NCI-H2196 treated with DMSO at 0.1 percent for 48 hours (cell line): Measurements from ENCODE around the gene CHD5.

Experiments used
- DNase-seq: peaks from one replicate; lab custom pipeline; 2025; ENCODE audit not compliant: unreplicated experiment; lab: John Stamatoyannopoulos, UW

The CHD5 gene

DNA sequence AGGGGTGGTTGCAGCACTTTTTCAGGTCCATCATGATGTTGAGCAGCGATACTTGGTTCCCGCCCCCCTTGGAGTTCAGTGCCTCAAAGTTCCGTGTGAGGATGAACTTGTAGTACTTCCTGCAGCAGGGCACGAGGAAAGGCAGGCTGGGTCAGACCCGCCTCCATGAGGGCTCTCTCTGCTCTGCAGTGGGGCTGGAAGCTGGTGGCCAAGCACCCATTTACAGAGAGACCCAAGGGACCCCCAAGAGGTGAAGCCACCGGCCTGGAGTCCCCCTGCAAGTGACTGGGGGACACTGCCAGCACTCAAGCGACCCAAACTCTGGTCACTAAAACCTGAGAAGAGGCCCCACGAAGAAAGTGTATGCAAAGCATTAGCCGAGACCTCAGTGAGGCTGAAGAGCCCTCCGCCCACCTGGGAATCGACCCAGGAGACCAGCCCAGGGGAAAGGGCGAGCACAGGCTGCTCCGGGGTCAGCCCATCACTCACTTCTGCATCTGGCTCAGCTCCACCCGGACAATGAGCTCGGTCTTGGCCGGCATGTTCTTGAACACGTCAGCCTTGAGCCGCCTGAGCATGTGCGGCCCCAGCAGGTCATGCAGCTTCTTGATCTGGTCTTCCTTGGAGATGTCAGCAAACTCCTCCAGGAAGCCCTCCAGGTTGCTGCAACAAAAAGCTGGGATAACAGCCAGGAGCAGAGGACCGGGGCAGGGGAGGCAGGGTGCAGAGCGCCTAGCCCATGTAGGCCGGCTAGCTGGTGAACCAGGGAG lies 45.2 kb downstream of the CHD5 start:
- no peak for DNase-seq

DNA sequence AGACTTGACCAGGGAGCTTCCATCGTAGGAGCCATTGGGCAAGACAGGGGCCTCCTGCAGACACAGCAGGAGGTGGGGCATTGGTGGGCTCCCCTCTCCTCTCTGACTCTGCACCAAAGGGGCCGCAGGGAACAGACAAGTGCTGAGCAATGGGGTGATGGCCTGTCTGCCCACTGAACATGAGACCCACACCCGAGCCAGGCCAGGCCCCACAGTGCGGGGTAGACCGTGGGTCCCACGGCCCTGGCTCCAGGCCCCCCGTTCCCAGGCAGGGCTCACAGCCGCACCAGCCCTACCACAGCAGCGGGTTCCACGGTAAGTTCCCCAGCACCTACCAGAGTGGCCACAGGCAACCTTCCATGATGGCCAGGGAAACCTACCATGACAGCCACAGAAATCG lies 45.9 kb downstream of the CHD5 start:
- no peak for DNase-seq

DNA sequence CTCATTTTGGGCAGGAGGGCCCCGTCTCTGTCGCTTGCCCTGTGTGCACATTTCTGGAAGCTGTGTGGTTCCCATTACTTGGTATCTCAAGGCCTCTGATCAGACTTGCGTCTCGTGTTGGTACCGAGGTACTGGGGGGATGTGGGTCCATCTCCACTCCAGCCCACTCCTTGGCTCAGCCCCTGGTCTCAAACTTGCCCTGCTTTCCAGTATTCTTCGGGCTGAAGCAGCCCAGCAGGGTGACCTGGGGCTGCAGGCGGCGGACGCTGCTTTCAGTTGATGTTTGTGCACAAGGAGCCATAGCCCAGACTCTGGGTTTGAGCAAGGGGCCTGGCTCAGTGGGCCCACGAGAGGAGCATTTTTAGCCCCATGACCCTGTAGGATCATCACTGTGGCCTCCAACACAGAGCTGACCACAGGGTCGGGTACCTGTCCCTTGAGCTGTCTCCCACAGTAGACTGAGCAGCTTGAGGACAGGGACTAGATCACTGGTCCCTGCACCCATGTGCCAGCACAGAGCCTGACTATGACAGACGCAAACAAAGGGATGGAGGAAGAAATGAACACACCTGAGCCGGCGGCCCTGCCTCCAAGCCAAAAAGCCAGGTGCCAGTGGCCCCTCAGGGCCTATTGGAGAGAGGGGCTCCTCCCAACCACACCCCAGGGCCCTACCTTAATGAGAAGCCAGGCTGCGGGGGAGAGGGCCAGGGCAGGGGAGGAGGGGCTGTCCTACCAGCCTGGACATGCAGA lies 46.8 kb downstream of the CHD5 start:
- DNase-seq, result no peak

DNA sequence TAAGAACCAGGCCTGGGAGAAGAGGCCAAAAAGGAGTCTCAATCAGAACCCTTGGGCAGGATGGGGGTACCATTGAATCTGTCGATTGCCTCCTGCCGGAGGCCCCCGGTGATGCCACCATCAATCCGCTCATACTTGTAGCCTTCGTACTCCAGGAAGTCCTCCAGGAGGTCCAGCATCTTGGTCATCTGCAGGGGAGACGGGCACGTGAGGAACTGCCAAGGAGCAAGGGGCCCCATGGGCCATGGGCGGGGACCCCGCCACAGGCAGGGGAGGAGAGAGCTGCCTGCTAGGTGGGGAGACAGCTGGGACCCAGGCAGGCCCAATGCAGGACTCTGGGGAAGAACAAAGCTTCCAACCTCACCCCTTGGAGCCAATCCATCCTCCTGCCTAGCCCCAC lies 48.6 kb downstream of the CHD5 start:
- no peak for DNase-seq

DNA sequence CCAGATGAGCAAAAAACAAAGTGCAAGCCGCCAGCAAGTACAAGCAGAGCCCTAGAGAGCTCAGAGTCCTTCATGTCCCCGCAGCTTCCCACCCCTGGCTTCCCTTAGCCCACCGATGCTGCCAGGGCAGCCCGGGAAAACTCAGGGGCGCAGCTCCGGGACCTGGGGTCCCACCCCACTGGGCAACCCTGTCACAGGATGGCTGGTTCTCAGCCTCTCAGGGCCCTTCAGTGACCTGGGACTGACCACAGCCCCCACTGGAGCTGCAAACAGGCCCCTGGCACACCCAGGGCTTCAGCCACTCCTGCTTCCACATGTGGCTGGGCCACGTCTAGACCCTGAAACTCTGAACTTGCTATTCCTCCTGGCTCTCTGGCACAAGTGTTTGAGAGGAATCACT lies 49.5 kb downstream of the CHD5 start:
- no peak for DNase-seq

DNA sequence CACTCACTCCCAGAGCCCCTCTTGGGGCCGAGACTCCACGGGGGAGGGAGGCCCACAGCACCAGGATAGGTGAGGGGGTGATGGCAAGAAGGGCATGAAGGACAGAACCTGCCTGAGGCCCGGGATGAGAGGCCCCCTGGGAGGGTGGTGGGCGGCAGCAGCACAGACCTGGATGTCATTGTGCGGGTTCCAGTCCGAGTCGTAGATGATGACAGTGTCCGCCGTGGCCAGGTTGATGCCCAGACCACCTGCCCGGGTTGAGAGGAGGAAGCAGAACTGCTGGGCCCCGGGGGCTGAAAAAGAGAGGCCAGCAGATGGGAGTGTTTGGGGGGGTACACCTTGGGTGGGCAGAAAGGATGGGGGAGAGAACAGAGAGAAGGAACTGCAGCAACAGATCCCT lies 50.1 kb downstream of the CHD5 start:
- DNase-seq, result no peak

DNA sequence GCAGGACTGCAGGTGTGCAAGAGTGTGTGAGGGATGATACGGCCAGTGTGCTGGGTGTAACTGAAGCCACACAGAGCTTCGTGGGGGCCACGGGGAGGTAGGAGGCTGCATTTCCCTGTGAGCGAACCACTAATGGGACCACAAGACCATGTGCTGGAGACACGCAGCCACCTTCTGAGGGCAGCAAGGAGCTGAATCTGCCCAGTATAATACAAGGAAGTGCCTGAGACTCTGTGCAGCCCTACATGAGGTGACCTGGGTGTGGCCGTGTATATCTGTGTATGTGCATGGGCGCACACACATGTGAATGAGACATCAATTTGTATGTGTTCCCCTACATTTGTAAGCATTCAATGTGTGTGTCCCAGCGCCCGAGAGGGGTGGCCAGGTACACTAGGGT lies 50.8 kb downstream of the CHD5 start:
- DNase-seq, result no peak

DNA sequence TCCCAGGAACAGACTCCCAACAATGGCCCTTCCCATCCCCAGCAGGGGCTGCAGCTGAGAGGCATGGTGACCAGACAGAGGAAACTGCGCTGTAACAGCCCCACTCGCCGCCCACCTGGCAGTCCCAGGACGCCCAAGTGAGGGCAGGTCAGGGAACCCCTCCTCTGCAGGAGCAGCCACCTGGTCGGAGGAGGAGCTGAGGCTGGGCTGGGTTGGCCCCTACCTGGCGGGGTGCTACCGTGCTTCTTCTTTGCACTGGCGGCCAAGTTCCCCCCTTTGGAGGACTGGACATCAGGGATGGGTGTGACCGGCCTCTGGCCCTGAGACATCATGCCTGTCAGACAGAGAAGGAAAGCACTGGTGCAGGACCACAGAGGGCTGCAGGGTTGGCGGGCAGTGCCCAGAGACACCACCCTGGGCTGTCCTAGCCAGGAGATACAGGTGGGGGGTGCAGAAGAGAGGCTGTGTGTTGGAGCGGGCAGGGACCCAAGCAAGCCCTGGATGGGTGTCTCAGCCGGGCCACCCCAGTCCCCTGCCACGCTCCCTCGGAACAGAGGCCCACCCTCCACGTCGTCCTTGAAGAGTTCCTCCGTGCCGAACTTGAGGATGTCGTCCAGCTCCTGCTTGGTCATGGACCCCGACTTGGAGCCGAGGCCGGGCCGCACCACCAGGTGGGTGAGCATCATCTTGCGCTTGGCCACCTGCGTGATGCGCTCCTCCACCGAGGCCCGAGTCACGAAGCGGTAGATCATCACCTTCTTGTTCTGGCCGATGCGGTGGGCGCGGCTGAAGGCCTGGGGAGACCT lies 51.6 kb downstream of the CHD5 start:
- no peak for DNase-seq

DNA sequence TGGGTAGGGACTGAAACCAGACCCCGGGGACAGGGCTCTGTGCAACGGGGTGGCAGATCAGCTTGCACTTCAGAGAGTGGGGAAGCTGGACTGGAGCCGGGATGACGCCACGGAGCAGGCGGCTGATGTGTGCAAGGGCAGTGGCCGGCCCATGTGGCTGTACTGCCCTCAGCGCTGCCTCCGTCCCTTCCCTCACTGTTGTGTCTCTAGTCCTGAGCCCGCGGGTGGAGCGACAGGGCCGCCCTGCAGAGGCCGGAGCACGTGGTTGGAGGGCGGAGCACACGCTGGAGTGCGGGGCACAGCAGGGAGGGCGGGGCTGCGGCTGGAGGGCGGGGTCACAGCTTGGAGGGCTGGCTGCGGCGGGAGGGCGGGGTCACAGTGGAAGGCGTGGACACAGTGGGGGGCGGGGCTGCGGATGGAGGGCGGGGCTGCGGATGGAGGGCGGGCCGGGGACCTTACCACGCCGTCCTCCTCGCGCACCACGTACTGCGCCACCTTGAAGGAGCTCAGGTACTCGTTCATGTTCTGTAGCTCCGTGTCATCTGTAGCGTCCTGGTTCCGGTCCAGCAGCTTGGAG lies 52.4 kb downstream of the CHD5 start:
- DNase-seq, result peak; percentile 57

DNA sequence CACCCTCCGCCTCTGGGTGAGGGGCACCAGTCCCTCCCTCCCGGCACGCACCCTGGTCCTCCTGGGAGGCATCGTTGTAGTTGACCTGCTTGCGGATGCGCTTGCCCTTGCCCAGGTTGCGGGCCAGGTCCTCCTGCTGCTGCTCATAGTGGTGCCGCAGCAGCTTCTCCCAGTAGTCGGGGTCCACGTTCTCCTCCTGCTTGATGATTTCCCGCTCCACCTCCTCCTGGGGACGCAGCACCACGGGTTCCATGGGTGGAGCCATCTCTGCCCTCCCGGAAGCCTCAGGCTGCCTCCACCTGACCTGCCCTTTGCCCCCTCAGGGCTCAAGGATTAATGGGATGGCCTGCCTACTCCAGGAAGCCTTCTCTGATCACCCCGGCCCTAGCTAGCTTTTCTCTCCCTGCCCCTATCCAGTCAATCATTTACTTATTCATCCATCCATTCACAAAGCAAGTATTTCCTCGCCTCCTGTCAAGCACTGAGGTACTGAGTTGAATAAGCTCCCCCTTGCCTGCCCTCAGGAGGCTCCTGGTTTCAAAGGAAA lies 53.5 kb downstream of the CHD5 start:
- no peak for DNase-seq

DNA sequence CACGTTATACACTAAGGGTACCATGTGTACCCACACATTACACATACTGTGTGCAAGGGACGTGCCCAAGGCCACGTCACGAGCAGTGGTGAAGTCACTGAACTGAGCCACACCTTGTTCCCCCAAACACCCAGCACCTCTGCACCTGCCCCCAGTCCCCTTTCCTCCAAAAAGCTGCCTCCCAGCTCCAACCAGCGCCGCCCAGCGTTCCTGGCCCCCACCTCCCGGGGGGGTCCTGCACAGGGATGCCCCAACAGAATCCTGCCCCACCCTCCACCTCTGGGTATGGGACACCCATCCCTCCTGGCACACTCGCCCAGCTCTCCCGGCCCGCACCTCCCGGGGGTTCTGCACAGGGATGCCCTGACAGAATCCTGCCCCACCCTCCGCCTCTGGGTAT lies 54.1 kb downstream of the CHD5 start:
- DNase-seq, result no peak

DNA sequence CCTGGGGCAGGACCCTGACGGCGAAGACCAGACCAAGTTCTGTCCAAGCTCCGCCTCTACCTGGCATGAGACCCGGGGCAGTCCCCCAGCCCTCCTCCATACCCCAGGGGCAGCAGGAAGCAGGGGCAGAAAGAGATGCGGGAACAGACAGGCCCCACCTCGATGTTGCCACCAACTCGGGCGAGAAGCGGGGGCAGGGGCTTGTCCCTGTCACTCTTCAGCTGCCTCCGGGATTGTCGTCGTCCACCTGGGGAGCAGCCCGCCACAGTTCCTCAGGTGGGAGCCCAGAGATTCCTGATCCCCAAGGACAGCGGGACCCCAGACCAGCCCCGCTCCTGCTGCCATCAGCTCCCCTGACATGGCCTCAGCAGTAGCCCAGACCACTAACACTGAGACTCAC lies 54.8 kb downstream of the CHD5 start:
- DNase-seq, result no peak

DNA sequence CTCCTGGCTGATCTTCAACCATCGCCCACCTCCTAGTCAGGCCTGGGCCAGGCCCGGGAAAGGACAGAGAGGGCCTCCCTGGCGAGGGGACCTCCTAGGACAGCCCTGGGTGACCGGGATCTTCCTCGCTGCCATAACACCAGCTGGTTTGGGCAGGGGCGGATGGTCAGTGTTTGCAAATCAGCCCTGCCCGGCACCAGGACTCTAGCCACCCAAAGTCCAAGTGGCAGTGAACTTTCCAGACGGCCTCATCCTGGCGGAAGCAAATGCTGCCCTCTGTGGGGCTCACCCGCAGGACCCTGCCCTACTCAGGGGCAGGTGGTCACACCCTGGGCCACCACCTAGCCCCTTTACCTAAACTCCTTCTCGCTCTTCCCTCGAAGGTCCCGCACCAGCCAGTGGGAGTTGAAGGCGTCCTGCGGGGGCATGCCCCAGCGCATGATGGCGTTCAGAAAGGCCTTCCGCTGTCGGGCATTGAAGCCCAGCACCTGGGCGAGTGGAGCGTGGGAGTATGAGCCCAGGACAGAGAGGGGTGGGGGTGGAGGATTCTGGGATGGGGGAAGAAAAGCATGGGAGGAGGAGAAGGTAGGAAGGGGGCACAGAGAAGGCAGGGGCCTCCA lies 55.3 kb downstream of the CHD5 start:
- DNase-seq, result no peak

DNA sequence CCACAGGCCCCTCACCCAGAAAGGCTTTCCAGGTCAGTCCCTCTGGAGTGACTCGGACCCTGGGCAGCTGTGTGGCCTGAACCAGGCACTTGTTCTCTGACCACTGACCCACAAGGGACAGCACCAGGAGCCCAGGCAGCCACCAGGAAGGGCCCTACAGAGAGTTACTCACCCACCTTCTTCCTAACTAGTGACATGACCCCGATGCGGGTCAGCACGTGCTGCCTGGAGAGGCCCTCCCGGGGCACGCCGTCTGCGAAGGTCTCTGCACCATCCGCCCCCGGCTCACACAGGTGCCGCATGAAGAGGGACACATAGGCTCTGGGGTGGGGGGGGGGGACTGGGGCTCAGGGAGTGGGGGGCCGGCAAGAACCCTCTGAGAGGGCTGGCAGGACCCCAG lies 55.8 kb downstream of the CHD5 start:
- no peak for DNase-seq

DNA sequence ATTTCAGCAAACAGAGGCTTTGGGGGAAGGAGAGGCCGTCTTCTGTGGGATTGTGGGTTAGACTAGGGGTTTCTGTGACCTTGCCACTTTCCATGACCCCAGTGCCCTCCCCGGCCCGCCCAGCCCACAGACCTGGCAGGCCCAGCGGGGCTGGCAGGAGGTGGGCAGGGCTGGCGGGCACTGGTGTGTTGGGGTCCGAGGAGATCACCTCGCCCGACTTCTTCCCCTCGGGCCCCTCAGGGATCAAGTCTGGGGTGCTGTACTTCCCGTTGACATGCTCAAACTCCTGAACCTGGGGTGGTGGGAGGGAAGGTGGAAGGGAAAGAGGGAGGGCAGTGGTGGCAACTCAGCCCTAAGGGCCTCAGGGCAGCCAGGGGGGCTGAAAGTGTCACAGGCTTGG lies 56.3 kb downstream of the CHD5 start:
- DNase-seq, result no peak

DNA sequence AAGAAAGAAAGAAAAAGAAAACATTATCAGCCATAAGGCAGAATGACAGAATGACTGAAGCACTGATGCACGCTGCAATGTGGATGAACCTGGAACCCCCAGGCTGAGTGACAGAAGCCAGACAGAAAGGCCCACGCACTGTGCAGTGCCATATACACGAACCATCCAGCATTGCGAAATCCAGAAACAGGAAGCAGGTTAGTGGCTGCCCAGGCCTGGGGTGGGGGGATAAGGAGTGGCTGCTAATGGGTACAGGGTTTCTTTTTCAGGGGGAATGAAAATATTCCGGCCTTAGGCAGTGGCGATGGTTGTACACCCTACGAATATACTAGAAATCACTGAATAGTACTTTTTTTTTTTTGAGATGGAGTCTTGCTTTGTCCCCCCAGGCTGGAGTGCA lies 57.0 kb downstream of the CHD5 start:
- DNase-seq, result no peak

DNA sequence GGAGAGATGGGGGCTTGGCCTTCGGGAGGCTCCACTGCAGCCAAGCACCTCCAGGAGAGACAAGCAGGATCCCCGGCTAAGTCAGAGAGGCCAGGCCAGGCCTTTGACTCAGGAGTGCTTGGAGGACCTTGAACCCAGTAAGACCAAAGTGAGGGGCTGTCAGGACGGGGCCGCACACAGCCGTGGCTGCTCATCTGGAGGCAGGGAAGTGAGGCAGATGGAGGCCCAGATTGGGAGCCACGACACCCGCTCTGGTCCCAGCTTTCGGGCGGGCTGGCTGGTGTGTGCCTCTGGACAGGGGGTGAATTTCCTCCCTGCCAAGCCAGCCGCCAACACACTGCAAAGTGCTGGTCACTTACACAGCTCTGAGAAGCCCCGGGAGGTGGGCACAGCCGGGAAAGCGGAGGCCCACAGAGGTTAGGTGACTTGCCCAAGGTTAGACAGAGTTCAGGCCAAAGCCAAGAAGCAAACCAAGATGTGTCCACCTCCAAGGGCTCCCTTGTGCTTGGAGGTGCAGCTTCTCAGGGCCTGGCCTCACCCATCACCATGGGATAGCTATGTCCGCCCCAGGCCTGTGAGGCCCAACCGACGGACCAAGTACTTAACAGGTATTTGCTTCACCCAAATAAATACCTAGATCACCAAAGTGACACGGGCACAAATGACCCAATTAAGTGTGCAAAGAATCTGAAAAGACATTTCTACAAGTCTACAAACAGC lies 58.3 kb downstream of the CHD5 start:
- DNase-seq, result no peak

DNA sequence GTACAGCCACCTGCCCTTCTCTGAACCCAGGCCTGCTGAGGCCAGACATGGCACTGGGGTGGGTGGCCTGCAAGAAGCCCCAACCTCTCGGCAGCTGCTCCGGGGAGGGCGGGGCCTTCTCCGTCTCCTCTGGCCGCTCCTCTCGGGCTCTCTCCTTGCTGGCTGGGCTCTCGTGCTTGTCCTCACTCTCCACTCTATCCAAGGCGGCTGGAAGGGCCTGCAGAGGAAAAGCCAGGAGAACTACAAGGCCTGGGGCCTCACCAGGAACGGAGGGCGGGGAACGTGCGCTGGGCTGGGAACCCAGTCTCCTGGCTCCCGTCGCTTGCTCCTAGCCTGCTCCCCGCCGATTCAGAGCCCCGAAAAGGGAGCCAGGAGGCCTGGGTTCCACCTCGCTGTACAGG lies 59.1 kb downstream of the CHD5 start:
- no peak for DNase-seq

DNA sequence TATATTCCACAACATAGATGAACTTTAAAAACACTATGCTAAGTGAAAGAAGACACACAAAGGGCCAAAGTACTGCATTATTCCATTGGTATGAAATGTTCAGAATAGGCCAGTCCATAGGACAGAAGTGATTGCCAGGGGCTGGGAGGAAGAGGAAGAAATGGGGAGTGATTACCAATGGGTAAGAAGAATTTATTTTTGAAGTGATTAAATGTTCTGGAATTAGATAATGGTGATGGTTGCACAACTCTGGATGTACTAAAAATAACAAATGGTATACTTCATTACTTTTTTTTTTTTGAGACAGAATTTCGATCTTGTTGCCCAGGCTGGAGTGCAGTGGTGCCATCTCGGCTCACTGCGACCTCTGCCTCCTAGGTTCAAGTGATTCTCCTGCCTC lies 61.7 kb downstream of the CHD5 start:
- no peak for DNase-seq

DNA sequence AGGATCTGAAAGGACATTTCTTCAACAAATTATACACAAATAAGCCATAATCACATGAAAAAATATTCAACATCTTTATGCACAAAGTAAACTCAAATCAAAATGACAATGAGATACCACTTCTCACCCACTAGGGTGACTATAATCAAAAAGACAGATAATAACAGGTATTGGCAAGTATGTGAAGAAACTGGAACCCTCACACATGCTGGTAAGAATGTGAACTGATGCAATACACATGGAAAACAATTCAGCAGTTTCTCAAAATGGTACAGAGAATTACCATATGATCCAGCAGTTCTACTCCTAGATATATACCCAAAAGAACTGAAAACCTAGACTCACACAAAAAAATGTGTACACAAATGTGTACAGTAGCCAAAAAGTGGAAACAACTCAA lies 62.5 kb downstream of the CHD5 start:
- no peak for DNase-seq
